Measurements from ENCODE around the gene GAB2.

- TF ChIP-seq CTCF (IDR thresholded peaks at IDR 0.05; ENCODE audit: low read length) (no peak), EZH2 (IDR thresholded peaks at IDR 0.05; ENCODE audit: borderline replicate concordance, low read length) (no peak)
Observed at GRCh38 chr11:78266451-78266850, 151.2 kb downstream of the GAB2 start.
